NB4 (cell line): Measurements from ENCODE around the gene TMC7.

Experiments
- DNase-seq: peaks from one replicate; pipeline ENCODE4 v3.0.0; 2010; ENCODE audit warnings: low read depth
- H3K4me3 ChIP-seq: one replicate; pipeline ENCODE4 v1.5.1; 2011; ENCODE audit warnings: mild to moderate bottlenecking, low read depth, low read length, moderate library complexity
- MYC ChIP-seq: IDR thresholded peaks from 2 replicates; pipeline ENCODE4 v1.6.1; 2011; ENCODE audit warnings: low read depth, low read length
- POLR2A ChIP-seq: IDR thresholded peaks from 2 replicates; pipeline ENCODE4 v1.6.1; 2011; ENCODE audit warnings: mild to moderate bottlenecking; ENCODE audit not compliant: insufficient read length; ENCODE audit errors: extremely low read depth
- TF ChIP-seq, protein P1 (sequence below): IDR thresholded peaks from one replicate; pipeline ENCODE4 v1.5.1; 2012; ENCODE audit warnings: low read depth, low read length
- TF ChIP-seq, protein P2 (sequence below): IDR thresholded peaks from 2 replicates; pipeline ENCODE4 v1.6.1; 2011; ENCODE audit warnings: low read depth, low read length

Gene TMC7

DNA sequence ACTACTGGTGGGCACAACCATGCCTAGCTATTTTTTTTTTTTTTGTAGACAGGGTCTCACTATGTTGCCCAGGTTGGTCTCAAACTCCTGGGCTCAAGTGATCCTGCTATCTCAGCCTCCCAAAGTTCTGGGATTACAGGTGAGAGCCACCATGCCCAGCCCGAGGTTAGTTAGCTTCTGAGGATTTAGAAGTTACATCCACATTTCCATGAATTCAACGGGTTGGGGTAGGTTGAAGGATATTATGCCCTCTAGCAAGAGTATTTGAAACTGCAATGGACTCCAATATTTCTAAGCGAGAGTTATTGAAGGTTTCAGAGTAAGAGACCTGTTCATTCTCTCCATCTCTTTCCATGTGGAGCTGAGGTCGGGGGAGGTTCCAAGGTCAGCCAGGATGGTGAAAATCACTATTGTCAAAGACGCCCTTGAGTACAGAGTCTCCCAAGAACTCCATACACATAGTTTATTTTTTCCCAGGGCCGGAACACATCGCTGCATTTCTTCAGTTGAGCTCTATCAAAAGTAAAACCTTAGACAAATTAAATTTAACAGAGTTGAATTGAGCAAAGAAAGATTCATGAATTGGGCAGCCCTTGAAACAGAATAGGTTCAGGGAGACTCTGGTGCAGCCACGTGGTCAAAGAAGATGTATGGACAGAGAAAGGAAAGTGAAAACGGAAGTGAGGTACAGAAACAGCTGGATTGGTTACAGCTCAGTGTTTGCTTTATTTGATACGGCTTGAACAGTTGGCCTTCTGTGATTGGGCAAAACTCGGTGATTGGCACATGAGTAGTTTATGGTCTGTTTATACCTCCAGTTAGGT is 111.0 kb downstream of the TMC7 start:
- peak; percentile 22 for DNase-seq
- H3K4me3 ChIP-seq: no peak overlapping the region
- TF ChIP-seq MYC: no peak
- TF ChIP-seq, protein P1, sequence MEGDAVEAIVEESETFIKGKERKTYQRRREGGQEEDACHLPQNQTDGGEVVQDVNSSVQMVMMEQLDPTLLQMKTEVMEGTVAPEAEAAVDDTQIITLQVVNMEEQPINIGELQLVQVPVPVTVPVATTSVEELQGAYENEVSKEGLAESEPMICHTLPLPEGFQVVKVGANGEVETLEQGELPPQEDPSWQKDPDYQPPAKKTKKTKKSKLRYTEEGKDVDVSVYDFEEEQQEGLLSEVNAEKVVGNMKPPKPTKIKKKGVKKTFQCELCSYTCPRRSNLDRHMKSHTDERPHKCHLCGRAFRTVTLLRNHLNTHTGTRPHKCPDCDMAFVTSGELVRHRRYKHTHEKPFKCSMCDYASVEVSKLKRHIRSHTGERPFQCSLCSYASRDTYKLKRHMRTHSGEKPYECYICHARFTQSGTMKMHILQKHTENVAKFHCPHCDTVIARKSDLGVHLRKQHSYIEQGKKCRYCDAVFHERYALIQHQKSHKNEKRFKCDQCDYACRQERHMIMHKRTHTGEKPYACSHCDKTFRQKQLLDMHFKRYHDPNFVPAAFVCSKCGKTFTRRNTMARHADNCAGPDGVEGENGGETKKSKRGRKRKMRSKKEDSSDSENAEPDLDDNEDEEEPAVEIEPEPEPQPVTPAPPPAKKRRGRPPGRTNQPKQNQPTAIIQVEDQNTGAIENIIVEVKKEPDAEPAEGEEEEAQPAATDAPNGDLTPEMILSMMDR: no peak
- TF ChIP-seq, protein P2, sequence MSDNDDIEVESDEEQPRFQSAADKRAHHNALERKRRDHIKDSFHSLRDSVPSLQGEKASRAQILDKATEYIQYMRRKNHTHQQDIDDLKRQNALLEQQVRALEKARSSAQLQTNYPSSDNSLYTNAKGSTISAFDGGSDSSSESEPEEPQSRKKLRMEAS: peak; percentile 45; the same call in 1 of the 2 replicates

GRCh38 chr16:19095654-19096053 is 111.9 kb downstream of the TMC7 start:
- TF ChIP-seq MYC: no peak
- TF ChIP-seq, protein P1: no peak
- TF ChIP-seq POLR2A: no peak
- TF ChIP-seq, protein P2: no peak
- DNase-seq: no peak
- no peak overlapping the region for H3K4me3 ChIP-seq

- H3K4me3 ChIP-seq: no peak overlapping the region
- no peak for DNase-seq
- TF ChIP-seq MYC (no peak), POLR2A (no peak)
- TF ChIP-seq, protein P2: no peak
- TF ChIP-seq, protein P1: no peak
Observed at GRCh38 chr16:19098173-19098572, 114.4 kb downstream of the TMC7 start.

DNA sequence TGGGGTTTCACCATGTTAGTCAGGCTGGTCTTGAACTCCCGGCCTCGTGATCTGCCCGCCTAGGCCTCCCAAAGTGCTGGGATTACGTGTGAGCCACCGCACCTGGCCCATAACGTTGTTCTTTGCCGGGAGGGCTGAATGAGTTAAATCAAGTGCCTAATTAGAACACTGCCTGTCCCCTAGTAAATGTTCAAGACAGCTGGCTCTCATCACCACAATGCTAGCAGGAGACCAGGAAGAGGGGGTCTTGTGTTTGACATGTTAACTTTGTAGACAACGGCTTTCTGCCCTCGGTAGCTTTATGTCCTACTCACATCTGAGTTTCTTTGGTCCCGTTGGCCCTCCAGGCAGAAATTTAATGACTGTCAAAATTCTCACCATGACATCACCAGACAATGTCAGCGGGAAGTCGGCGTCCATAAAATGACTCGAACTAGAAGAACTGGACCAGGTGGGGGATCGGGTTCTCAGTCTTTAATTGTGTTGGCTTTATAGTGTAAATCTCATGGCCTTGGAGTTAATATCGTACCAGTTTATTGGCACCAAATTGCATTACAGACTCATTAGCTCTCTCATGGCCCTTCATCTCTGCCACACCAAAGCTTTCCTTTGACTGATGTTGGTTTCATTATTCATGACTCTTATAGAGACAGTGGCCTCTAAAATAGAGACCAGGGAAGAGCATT is 118.6 kb downstream of the TMC7 start:
- TF ChIP-seq, protein P1: no peak
- no peak for TF ChIP-seq MYC
- TF ChIP-seq POLR2A: no peak
- TF ChIP-seq, protein P2: no peak
- H3K4me3 ChIP-seq: no peak overlapping the region
- DNase-seq: no peak

DNA sequence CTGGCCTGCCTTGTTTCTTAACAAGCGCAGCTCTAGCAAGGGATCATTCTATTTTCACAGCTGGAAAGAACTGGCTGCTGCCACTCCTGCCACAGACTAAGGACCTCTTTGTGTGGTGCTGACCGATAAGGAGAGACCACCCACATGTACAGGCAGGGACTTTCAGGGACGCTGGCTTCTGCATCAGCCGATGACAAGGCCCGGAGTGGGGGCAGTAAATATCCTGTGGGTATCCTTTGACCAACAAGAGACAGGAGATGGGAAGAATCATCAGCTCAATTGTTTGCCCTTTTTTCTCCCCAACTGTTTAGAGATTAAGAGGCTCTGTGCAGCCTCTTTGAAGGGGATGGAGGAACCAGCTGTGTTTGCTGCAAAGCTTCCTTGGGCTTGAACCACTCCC is 120.9 kb downstream of the TMC7 start:
- H3K4me3 ChIP-seq: no peak overlapping the region
- DNase-seq: no peak
- TF ChIP-seq, protein P2: no peak
- TF ChIP-seq, protein P1: no peak
- no peak for TF ChIP-seq MYC
- TF ChIP-seq POLR2A: no peak
